GM12878 (cell line): ENCODE data around the gene TRRAP. TPM values are rescaled to one million over a fixed set of nuclear protein-coding genes. Genes with fewer than 3 reads are reported as not detected.

Experiments
- ATAC-seq: fragments of 200-7000 bp; cut with Tn5 transposase; 3 replicates; pipeline ENCODE4 v1.9.1; 2020; ENCODE audit warnings: mild to moderate bottlenecking, moderate library complexity
- BruUV-seq: library from RNA; stranded (reverse); fragments of 400-500 nt; replicated peaks from 2 replicates; lab custom pipeline; 2021; lab: Mats Ljungman, UMichigan
- CTCF ChIA-PET: fragments of 300-600 bp; sonication (Branson Sonifier 250); formaldehyde crosslinking; extraction: SDS; loops from one replicate; lab custom pipeline; 2021; ENCODE audit warnings: inconsistent platforms; lab: Yijun Ruan, JAX
- POLR2A ChIA-PET: fragments of 350-600 bp; formaldehyde crosslinking; extraction: SDS; loops from one replicate; lab custom pipeline; 2021; ENCODE audit warnings: inconsistent platforms; lab: Charles Lee
- RAD21 ChIA-PET: fragments of 300-600 bp; sonication (Branson Sonifier 250); formaldehyde crosslinking; loops from one replicate; lab custom pipeline; 2023; ENCODE audit warnings: antibody characterized with exemption; ENCODE audit not compliant: unreplicated experiment; lab: Charles Lee
- SMC1A ChIA-PET: fragments of 300-600 bp; sonication (Branson Sonifier 250); formaldehyde crosslinking; loops from one replicate; lab custom pipeline; 2023; ENCODE audit not compliant: unreplicated experiment, uncharacterized antibody; lab: Charles Lee
- DNase-seq: peaks from one replicate; pipeline ENCODE4 v3.0.0-alpha.2; 2011; ENCODE audit warnings: low read depth, low spot score
- FAIRE-seq: peaks from 3 replicates; lab custom pipeline; 2011; peaks lifted over from hg19 to GRCh38; lab: Jason Lieb, UNC
- H2AFZ ChIP-seq: 2 replicates; pipeline ENCODE4 v1.6.0; 2011; ENCODE audit warnings: low read depth, low read length, control low read depth; ENCODE audit not compliant: control insufficient read depth
- H3K27ac ChIP-seq: 2 replicates; pipeline ENCODE4 v1.5.1; 2011; ENCODE audit warnings: control low read depth; ENCODE audit not compliant: control insufficient read depth, insufficient read depth
- H3K27me3 ChIP-seq, 2 experiments: replicated peaks in 1 of 2; 2 replicates each; pipeline versions ENCODE4 v1.6.0 to v1.6.1; 2011; ENCODE audit warnings: low read length in 1 of 2; ENCODE audit not compliant: control insufficient read depth in 2 of 2, insufficient read depth in 2 of 2
- H3K36me3 ChIP-seq, 2 experiments: 2 replicates each; pipeline ENCODE4 v1.5.1; 2011; ENCODE audit warnings: low read length in 1 of 2; ENCODE audit not compliant: control insufficient read depth in 2 of 2, insufficient read depth in 2 of 2
- H3K4me1 ChIP-seq: 2 replicates; pipeline ENCODE4 v1.6.1; 2011; ENCODE audit warnings: mild to moderate bottlenecking, low read length, moderate library complexity, mixed read lengths; ENCODE audit not compliant: control insufficient read depth, insufficient read depth
- H3K4me2 ChIP-seq: 2 replicates; pipeline ENCODE4 v1.6.0; 2011; ENCODE audit warnings: control low read depth; ENCODE audit not compliant: control insufficient read depth, insufficient read depth
- H3K4me3 ChIP-seq: fragments of 200-600 bp; sonication (generic); 2 replicates; pipeline ENCODE4 v1.5.1; 2016
- H3K79me2 ChIP-seq: 2 replicates; pipeline ENCODE4 v1.6.0; 2011; ENCODE audit warnings: low read length; ENCODE audit not compliant: control insufficient read depth, insufficient read depth
- H3K9ac ChIP-seq: 2 replicates; pipeline ENCODE4 v1.8.0; 2011; ENCODE audit warnings: low read length, control low read depth, mixed read lengths; ENCODE audit not compliant: control insufficient read depth, insufficient read depth
- H3K9me3 ChIP-seq: replicated peaks from 3 replicates; pipeline ENCODE4 v1.5.1; 2011; ENCODE audit warnings: mild to moderate bottlenecking, low read length; ENCODE audit not compliant: control insufficient read depth, insufficient read depth
- H4K20me1 ChIP-seq: 2 replicates; pipeline ENCODE4 v1.6.0; 2011; ENCODE audit not compliant: control insufficient read depth, insufficient read depth
- ASH2L ChIP-seq: fragments of 300-600, 200-600 bp; sonication (generic); IDR thresholded peaks from 2 replicates; pipeline ENCODE4 v1.6.1; 2017; ENCODE audit warnings: low read depth, mild to moderate bottlenecking, borderline replicate concordance
- EGR1 ChIP-seq, 2 experiments: IDR thresholded peaks; 1 replicate in 1 of 2; 2 replicates in 1 of 2; pipeline ENCODE4 v1.6.1; 2011 to 2012; ENCODE audit warnings: low read depth in 2 of 2, low read length in 2 of 2, borderline replicate concordance in 1 of 2, mild to moderate bottlenecking in 1 of 2, moderate library complexity in 1 of 2
- HDGF ChIP-seq: fragments of 450-650 bp; IDR thresholded peaks from 2 replicates; pipeline ENCODE4 v1.6.1; 2016; ENCODE audit warnings: antibody characterized with exemption
- IKZF2 ChIP-seq, 2 experiments: fragments of 450-650 bp; IDR thresholded peaks; 2 replicates each; pipeline ENCODE4 v1.6.1; 2017; ENCODE audit warnings: mild to moderate bottlenecking in 2 of 2, moderate library complexity in 2 of 2
- IRF4 ChIP-seq: IDR thresholded peaks from 2 replicates; pipeline ENCODE4 v1.6.1; 2011; ENCODE audit warnings: low read depth, low read length
- JUND ChIP-seq: IDR thresholded peaks from 2 replicates; pipeline ENCODE4 v1.6.1; 2012; ENCODE audit warnings: low read depth, mild to moderate bottlenecking, low read length, improper control_type of control experiment, moderate library complexity
- NFYA ChIP-seq: IDR thresholded peaks from 2 replicates; pipeline ENCODE4 v1.6.1; 2011; ENCODE audit warnings: low read depth, mild to moderate bottlenecking, low read length, improper control_type of control experiment, borderline replicate concordance
- NR2C1 ChIP-seq: fragments of 450-650 bp; IDR thresholded peaks from 2 replicates; pipeline ENCODE4 v1.6.1; 2017; ENCODE audit warnings: antibody characterized with exemption, mild to moderate bottlenecking, moderate library complexity
- POLR2A ChIP-seq: IDR thresholded peaks from 2 replicates; pipeline ENCODE4 v1.6.1; 2011; ENCODE audit warnings: low read depth, mild to moderate bottlenecking, low read length
- POLR2AphosphoS2 ChIP-seq: IDR thresholded peaks from 2 replicates; pipeline ENCODE4 v1.6.1; 2011; ENCODE audit warnings: low read depth, mild to moderate bottlenecking, low read length, improper control_type of control experiment, moderate library complexity
- SIN3A ChIP-seq: IDR thresholded peaks from 2 replicates; pipeline ENCODE4 v1.6.1; 2012; ENCODE audit warnings: low read depth, low read length, improper control_type of control experiment
- SMARCA5 ChIP-seq: fragments of 450-650 bp; IDR thresholded peaks from 2 replicates; pipeline ENCODE4 v1.6.1; 2017; ENCODE audit warnings: mild to moderate bottlenecking
- SREBF1 ChIP-seq: IDR thresholded peaks from 2 replicates; pipeline ENCODE4 v1.6.1; 2012; ENCODE audit warnings: mild to moderate bottlenecking, low read length
- SREBF2 ChIP-seq: IDR thresholded peaks from 2 replicates; pipeline ENCODE4 v1.6.1; 2012; ENCODE audit warnings: mild to moderate bottlenecking, low read length
- TAF1 ChIP-seq: IDR thresholded peaks from 2 replicates; pipeline ENCODE4 v1.6.1; 2011; ENCODE audit warnings: mild to moderate bottlenecking, low read depth, low read length, borderline replicate concordance
- TCF12 ChIP-seq: IDR thresholded peaks from 2 replicates; pipeline ENCODE4 v1.6.1; 2011; ENCODE audit warnings: low read depth, mild to moderate bottlenecking, low read length
- TCF3 ChIP-seq: IDR thresholded peaks from 2 replicates; pipeline ENCODE4 v1.6.1; 2012; ENCODE audit warnings: low read depth, mild to moderate bottlenecking, low read length, borderline replicate concordance; ENCODE audit not compliant: insufficient read depth
- ZBTB40 ChIP-seq: fragments of 450-650 bp; IDR thresholded peaks from 2 replicates; pipeline ENCODE4 v1.6.1; 2016; ENCODE audit warnings: mild to moderate bottlenecking, moderate library complexity, borderline replicate concordance
- ZNF207 ChIP-seq: fragments of 450-650 bp; IDR thresholded peaks from 2 replicates; pipeline ENCODE4 v1.6.1; 2014; ENCODE audit warnings: antibody characterized with exemption, mild to moderate bottlenecking, borderline replicate concordance
- ZNF622 ChIP-seq: fragments of 450-650 bp; IDR thresholded peaks from 2 replicates; pipeline ENCODE4 v1.6.1; 2017; ENCODE audit warnings: mild to moderate bottlenecking, inconsistent platforms
- ZZZ3 ChIP-seq: IDR thresholded peaks from 2 replicates; pipeline ENCODE4 v1.6.1; 2011; ENCODE audit warnings: low read depth; ENCODE audit not compliant: control insufficient read depth, insufficient read length
- WGBS: methylation state at CpG from one replicate; pipeline ENCODE4 v1.1.6; 2016; ENCODE audit warnings: low lambda C conversion rate; ENCODE audit not compliant: insufficient replicate concordance, insufficient coverage; ENCODE audit errors: missing lambda C conversion rate; 5-methylcytosine and 5-hydroxymethylcytosine counted together
- in situ Hi-C: fragments of 300-500 bp; cut with MboI; formaldehyde crosslinking; loops from 9 replicates; pipeline ENCODE4 v1.14.3; 2018; ENCODE audit warnings: mixed read lengths
- intact Hi-C: fragments of 100-400 bp; cut with micrococcal nuclease; formaldehyde crosslinking; loops from one replicate; pipeline ENCODE4 v1.14.2; 2022; ENCODE audit not compliant: unreplicated experiment
- polyA plus RNA-seq, 11 experiments: library from polyadenylated mRNA; depleted of rRNA in 4 of 11; unstranded in 6 of 11; stranded (reverse) in 5 of 11; fragments of >200 nt; fragmentation: Nextera tagmentation in 4 of 11; fragmentation: Illumina TruSeq in 1 of 11; extraction: Ambion mirVana in 4 of 11; extraction: Trizol in 1 of 11; gene quantifications; 1 replicate in 1 of 11; 2 replicates in 10 of 11; pipeline versions ENCODE4 v1.2.1 to v1.2.3, GENCODE V29; 2011 to 2016; ENCODE audit warnings: inconsistent platforms in 2 of 11, missing spikeins in 2 of 11, low read depth in 1 of 11
- total RNA-seq, 4 experiments: library from RNA; depleted of rRNA in 3 of 4; stranded (reverse); fragments of >200 nt in 3 of 4; fragmentation: Illumina TruSeq in 1 of 4; extraction: Trizol in 1 of 4; gene quantifications; 2 replicates each; pipeline versions ENCODE4 v1.2.1 to v1.2.3, GENCODE V29; 2013 to 2021

Gene TRRAP
- total and polyA plus RNA-seq, 10 of the 15 experiments (the other 5 are each of a cell fraction or from before 2014, with no cell fraction given), result 1.1 to 39.3 (median 8.5) TPM

- TF ChIP-seq ZBTB40, result no peak
Measured at GRCh38 chr7:99002827-99003212, 124.5 kb downstream of the TRRAP start (continued).

- ChIA-PET CTCF (no interaction called here), POLR2A (no interaction called here), SMC1A (no interaction called here), RAD21 (no interaction called here)
- H3K4me1 ChIP-seq, result peaks cover 11% of the 10 kb centered on the region
- FAIRE-seq (no peak), ATAC-seq (no peak), DNase-seq (no peak)
- no peak overlapping the region for H3K4me2 ChIP-seq
- TF ChIP-seq SMARCA5 (no peak), ZNF207 (no peak), NFYA (no peak), TCF12 (no peak), SIN3A (no peak), ASH2L (no peak), SREBF2 (no peak), POLR2A (no peak), POLR2AphosphoS2 (no peak), EGR1 (IDR thresholded peaks at IDR 0.05; ENCODE audit: borderline replicate concordance in 1 of 2, low read depth in 2 of 2, low read length in 2 of 2) (no peak), HDGF (no peak), JUND (no peak), IRF4 (no peak), SREBF1 (no peak), ZZZ3 (no peak), ZNF622 (no peak), NR2C1 (no peak), IKZF2 (IDR thresholded peaks at IDR 0.05) (no peak), TCF3 (no peak), TAF1 (no peak)
- no peak overlapping the region for H2AFZ ChIP-seq
- H3K27ac ChIP-seq, result no peak overlapping the region
- no peaks in the 10 kb centered on the region for H3K79me2 ChIP-seq
- H3K27me3 ChIP-seq, result no peaks in the 10 kb centered on the region
- H3K9ac ChIP-seq, result no peak overlapping the region
- in situ Hi-C loops, result no loop called here
- peaks cover 27 to 50% of the 10 kb centered on the region in 2 experiments for H3K36me3 ChIP-seq
- no peaks in the 10 kb centered on the region for H3K9me3 ChIP-seq
- 94% methylated on average over 15 of the region's 15 CpGs for WGBS
- no peak overlapping the region for H3K4me3 ChIP-seq
- no peaks in the 10 kb centered on the region for H4K20me1 ChIP-seq
- BruUV-seq, result no TSS peak
- intact Hi-C loops, result no loop called here
Measured at GRCh38 chr7:99003419-99003818, 125.1 kb downstream of the TRRAP start.
